Sigmoid colon (tissue), 7 donors: ENCODE measurements around the gene ACLY. TPM values are rescaled to one million over a fixed set of nuclear protein-coding genes. Genes with fewer than 3 reads are reported as not detected.
"Not testable (repeated sequence)": the region's sequence is repeated elsewhere in the genome, so short reads cannot be mapped to it uniquely, and the experiment has no call there.

Source experiments
- DNase-seq: peaks from one replicate; pipeline ENCODE4 v3.0.0-alpha.2; 2019
- H3K27ac ChIP-seq, 4 donors: fragments of 200-600 bp; sonication (generic); one replicate each; pipeline ENCODE4 v1.5.1; 2016 to 2019; ENCODE audit warnings: mild to moderate bottlenecking in 1 of 4
- H3K27me3 ChIP-seq, 3 donors: fragments of 200-600 bp; sonication (generic); one replicate each; pipeline ENCODE4 v1.5.1; 2019; ENCODE audit warnings: mild to moderate bottlenecking in 1 of 3
- H3K36me3 ChIP-seq, 4 donors: fragments of 200-600 bp; sonication (generic); one replicate each; pipeline ENCODE4 v1.5.1; 2016 to 2019
- H3K4me1 ChIP-seq, 4 donors: fragments of 200-600 bp; sonication (generic); one replicate each; pipeline ENCODE4 v1.5.1; 2017 to 2019
- H3K4me3 ChIP-seq, 4 donors: fragments of 200-600 bp; sonication (generic); one replicate each; pipeline ENCODE4 v1.5.1; 2017 to 2019; ENCODE audit warnings: mild to moderate bottlenecking in 2 of 4, moderate library complexity in 1 of 4
- H3K9me3 ChIP-seq, 4 donors: fragments of 200-600 bp in 3 of 4; sonication (generic) in 3 of 4; one replicate each; pipeline versions ENCODE4 v1.5.1 to v1.6.1; 2013 to 2019
- CTCF ChIP-seq, 4 experiments: fragments of 450-650 bp in 3 of 4; fragments of 200-600 bp in 1 of 4; IDR thresholded peaks; one replicate each; pipeline ENCODE4 v1.5.1; 2016 to 2019; ENCODE audit warnings: antibody characterized with exemption in 4 of 4, mild to moderate bottlenecking in 3 of 4, moderate library complexity in 2 of 4
- EP300 ChIP-seq, 4 donors: sonication (generic); formaldehyde crosslinking; IDR thresholded peaks; one replicate each; pipeline ENCODE4 v1.6.1; 2017; ENCODE audit warnings: antibody characterized with exemption in 4 of 4
- POLR2A ChIP-seq, 2 donors: fragments of 450-650 bp; IDR thresholded peaks; one replicate each; pipeline ENCODE4 v1.6.1; 2016; ENCODE audit warnings: antibody characterized with exemption in 2 of 2, mild to moderate bottlenecking in 2 of 2, moderate library complexity in 2 of 2
- POLR2AphosphoS5 ChIP-seq, 4 donors: sonication (generic); formaldehyde crosslinking; IDR thresholded peaks; one replicate each; pipeline ENCODE4 v1.6.1; 2017; ENCODE audit warnings: antibody characterized with exemption in 4 of 4
- WGBS, 2 donors: extraction: QIAGEN DNeasy Blood & Tissue Kit; methylation state at CpG; one replicate each; pipeline ENCODE4 v1.1.7; 2013; 5-methylcytosine and 5-hydroxymethylcytosine counted together
- intact Hi-C: fragments of 100-400 bp; cut with DNase I; formaldehyde crosslinking; loops from one replicate; pipeline ENCODE4 v1.15.1; 2023
- polyA plus RNA-seq, 3 donors: library from polyadenylated mRNA; stranded (reverse); fragments of 200-250 nt; gene quantifications; one replicate each; pipeline ENCODE4 v1.2.3, GENCODE V29; 2013
- total RNA-seq, 4 donors: library from RNA; depleted of rRNA; stranded (reverse); fragments of >200 nt; gene quantifications; one replicate each; pipeline ENCODE4 v1.1.0, GENCODE V29; 2016
- donor health status: healthy with polysubstance abuse.
- donor health status: Bipolar disorder and iron deficiency.
- donor health status: healthy.

Gene ACLY
- total and polyA plus RNA-seq, 7 donors: 27.0 to 56.2 (median 41.0) TPM

GRCh38 chr17:41849251-41849990 lies 69.3 kb downstream of the ACLY start:
- Histone ChIP-seq H3K36me3 (peaks cover 0 to 20% (median 9%) of the 10 kb centered on the region in 4 donors), H3K27me3 (no peaks in the 10 kb centered on the region), H3K4me1 (peaks cover 0 to 25% (median 11%) of the 10 kb centered on the region in 4 donors), H3K27ac (peak overlapping the region in 1 of 4 donors; percentile 22), H3K4me3 (no peak overlapping the region), H3K9me3 (no peaks in the 10 kb centered on the region)
- WGBS, 2 donors: 84 to 86% methylated on average over 4 of the region's 4 CpGs
- no peak for DNase-seq
- intact Hi-C loops: no loop called here
- TF ChIP-seq POLR2A (IDR thresholded peaks at IDR 0.05): no peak
- TF ChIP-seq CTCF (IDR thresholded peaks at IDR 0.05): no peak
- TF ChIP-seq EP300 (IDR thresholded peaks at IDR 0.05): no peak
- no peak for TF ChIP-seq POLR2AphosphoS5 (IDR thresholded peaks at IDR 0.05)

DNA sequence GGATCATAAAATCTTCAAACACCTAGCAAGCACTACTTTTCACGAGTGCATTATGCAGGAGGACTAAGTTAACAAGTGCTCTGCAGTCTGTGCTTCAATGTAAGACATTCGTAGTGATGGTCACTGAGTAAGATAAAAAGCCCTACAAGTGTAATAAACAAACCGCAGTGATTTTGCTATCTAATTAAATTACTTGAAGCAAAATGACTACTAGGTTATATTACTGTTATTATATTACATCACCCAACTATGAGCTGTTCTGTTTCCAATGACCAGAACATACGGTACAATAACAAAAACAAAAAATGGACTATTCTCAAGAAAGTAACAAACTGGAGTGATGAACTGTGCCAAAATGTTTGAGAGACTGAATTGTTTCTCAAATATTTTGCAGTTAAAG lies 70.0 kb downstream of the ACLY start:
- 62 to 73% methylated on average over 4 of the region's 4 CpGs for WGBS, 2 donors
- no peak overlapping the region for H3K4me3 ChIP-seq
- H3K9me3 ChIP-seq: no peaks in the 10 kb centered on the region
- H3K36me3 ChIP-seq: peaks cover 0 to 14% (median 4%) of the 10 kb centered on the region in 4 donors
- TF ChIP-seq CTCF (IDR thresholded peaks at IDR 0.05): no peak
- TF ChIP-seq EP300 (IDR thresholded peaks at IDR 0.05): no peak
- TF ChIP-seq POLR2AphosphoS5 (IDR thresholded peaks at IDR 0.05): no peak
- no peak for TF ChIP-seq POLR2A (IDR thresholded peaks at IDR 0.05)
- intact Hi-C loops: no loop called here
- H3K4me1 ChIP-seq: peaks cover 0 to 25% (median 11%) of the 10 kb centered on the region in 4 donors
- DNase-seq: no peak
- peak overlapping the region in 2 of 4 donors; percentile 19 to 22 for H3K27ac ChIP-seq
- H3K27me3 ChIP-seq: no peaks in the 10 kb centered on the region

GRCh38 chr17:41844971-41845370 lies 73.8 kb downstream of the ACLY start:
- 95 to 96% methylated on average over 6 of the region's 6 CpGs for WGBS, 2 donors
- Histone ChIP-seq H3K36me3 (no peaks in the 10 kb centered on the region), H3K27ac (no peak overlapping the region), H3K4me1 (peaks cover 0 to 19% (median 10%) of the 10 kb centered on the region in 4 donors), H3K9me3 (no peaks in the 10 kb centered on the region), H3K4me3 (no peak overlapping the region), H3K27me3 (no peaks in the 10 kb centered on the region)
- intact Hi-C loops: no loop called here
- no peak for TF ChIP-seq EP300 (IDR thresholded peaks at IDR 0.05)
- peak; percentile 21 for DNase-seq

DNA sequence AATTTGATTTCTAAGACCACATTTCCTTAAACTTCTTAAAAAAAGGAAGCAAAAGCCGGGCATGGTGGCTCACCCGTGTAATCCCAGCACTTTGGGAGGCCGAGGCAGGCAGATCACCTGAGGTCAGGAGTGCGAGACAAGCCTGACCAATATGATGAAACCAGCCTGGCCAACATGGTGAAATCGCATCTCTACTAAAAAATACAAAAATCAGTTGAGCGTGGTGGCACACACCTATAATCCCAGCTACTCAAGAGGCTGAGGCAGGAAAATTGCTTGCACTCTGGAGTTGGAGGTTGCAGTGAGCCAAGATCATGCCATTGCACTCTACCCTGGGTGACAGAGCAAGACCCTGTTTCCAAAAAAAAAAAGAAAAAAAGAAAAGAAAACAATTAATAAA lies 78.0 kb downstream of the ACLY start:
- H3K4me3 ChIP-seq, H3K36me3 ChIP-seq, intact Hi-C loops, DNase-seq, H3K27ac ChIP-seq, H3K27me3 ChIP-seq, H3K9me3 ChIP-seq, H3K4me1 ChIP-seq: not testable (repeated sequence)
- WGBS, 2 donors: 89 to 91% methylated on average over 6 of the region's 6 CpGs

- intact Hi-C loops, H3K27ac ChIP-seq, H3K9me3 ChIP-seq, H3K4me3 ChIP-seq, DNase-seq, H3K27me3 ChIP-seq, H3K36me3 ChIP-seq: not testable (repeated sequence)
- WGBS, 2 donors: 85 to 96% methylated on average over 2 of the region's 2 CpGs
- H3K4me1 ChIP-seq: peaks cover 0 to 15% (median 14%) of the 10 kb centered on the region in 4 donors
Measured at GRCh38 chr17:41839448-41839847, 79.3 kb downstream of the ACLY start.

DNA sequence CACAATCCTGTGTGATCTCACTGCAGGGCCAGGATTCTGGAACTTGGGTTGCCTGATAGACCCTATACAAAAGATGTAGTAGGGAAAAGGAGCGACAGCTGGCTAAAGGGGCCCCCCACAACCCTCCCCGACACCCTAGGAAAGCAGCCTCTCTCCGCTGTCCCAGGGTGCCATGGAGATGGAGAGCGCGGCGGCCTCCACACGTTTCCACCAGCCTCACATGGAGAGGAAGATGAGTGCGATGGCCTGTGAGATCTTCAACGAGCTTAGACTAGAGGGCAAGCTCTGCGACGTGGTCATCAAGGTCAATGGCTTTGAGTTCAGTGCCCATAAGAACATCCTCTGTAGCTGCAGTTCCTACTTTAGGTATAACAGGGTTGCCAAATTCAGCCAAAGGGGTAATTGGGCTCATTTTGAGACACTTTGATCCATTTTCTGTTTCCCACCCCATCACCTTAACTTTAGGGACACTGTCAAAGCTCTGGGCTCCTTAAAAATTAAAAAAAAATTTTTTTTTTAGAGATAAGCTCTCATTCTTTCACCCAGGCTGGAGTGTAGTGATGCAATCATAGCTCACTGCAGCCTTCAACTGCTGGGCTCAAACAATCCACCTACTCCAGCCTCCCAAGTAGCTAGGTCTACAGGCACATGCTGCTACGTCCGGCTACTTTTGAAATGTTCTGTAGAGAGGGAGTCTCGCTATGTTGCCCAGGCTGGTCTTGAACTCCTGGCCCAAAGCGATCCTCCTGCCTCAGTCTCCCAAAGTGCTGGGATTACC lies 80.8 kb downstream of the ACLY start, which contains the start of gene KLHL10:
TSS of gene KLHL10 (plus strand) at position 65 of the 778 bp plus-strand sequence. CDS start at position 173, 108 bp downstream.
- DNase-seq: no peak
- WGBS, 2 donors: 95 to 96% methylated on average over 15 of the region's 15 CpGs
- Histone ChIP-seq H3K4me1 (peaks cover 0 to 17% (median 15%) of the 10 kb centered on the region in 4 donors), H3K9me3 (no peaks in the 10 kb centered on the region), H3K27me3 (no peaks in the 10 kb centered on the region), H3K4me3 (peak within 1 kb of the TSS in 3 of 4 donors; percentile 68 to 97 (median 74)), H3K27ac (peak within 1 kb of the TSS in 3 of 4 donors; percentile 77 to 91 (median 85)), H3K36me3 (peaks cover 0 to 9% (median 0%) of the 10 kb centered on the region in 4 donors)
- TF ChIP-seq POLR2A (IDR thresholded peaks at IDR 0.05) (no peak), EP300 (IDR thresholded peaks at IDR 0.05) (no peak), POLR2AphosphoS5 (IDR thresholded peaks at IDR 0.05) (no peak), CTCF (IDR thresholded peaks at IDR 0.05) (no peak)
- intact Hi-C loops: no loop called here
